CD4-positive, alpha-beta T cell treated with Interferon alpha-2 for 1 hour (primary cell): ENCODE data around the gene C19orf44.
"Not testable (repeated sequence)": the region's sequence is repeated elsewhere in the genome, so short reads cannot be mapped to it uniquely, and the experiment has no call there.

Experiments
- DNase-seq, 2 donors: peaks; one replicate each; pipeline ENCODE4 v3.0.0-alpha.2; 2020 to 2022

Gene C19orf44

GRCh38 chr19:16541526-16542044 lies 45.4 kb downstream of the C19orf44 start:
- no peak for DNase-seq

- DNase-seq = peak; percentile 94 to 96
These were observed 46.1 kb downstream of the C19orf44 start, which contains the start of gene CHERP for GRCh38 chr19:16542045-16542909. Gene CHERP (minus strand): TSS chr19:16542437. CDS start chr19:16542378, 59 bp downstream.

GRCh38 chr19:16542910-16543472 lies 46.8 kb downstream of the C19orf44 start:
- DNase-seq = no peak

GRCh38 chr19:16543734-16544133 lies 47.5 kb downstream of the C19orf44 start:
- DNase-seq = not testable (repeated sequence)

- no peak for DNase-seq
These were observed 48.5 kb downstream of the C19orf44 start for GRCh38 chr19:16544473-16545231.

- no peak for DNase-seq
These were observed 52.8 kb downstream of the C19orf44 start for GRCh38 chr19:16548956-16549355.

GRCh38 chr19:16551902-16552301 lies 55.7 kb downstream of the C19orf44 start:
- not testable (repeated sequence) for DNase-seq

- no peak for DNase-seq
These were observed 58.6 kb downstream of the C19orf44 start for GRCh38 chr19:16554776-16555175.

- DNase-seq = no peak
These were observed 63.6 kb downstream of the C19orf44 start for GRCh38 chr19:16559780-16560276.

GRCh38 chr19:16561382-16561781 lies 65.2 kb downstream of the C19orf44 start:
- DNase-seq = no peak

GRCh38 chr19:16562608-16563025 lies 66.4 kb downstream of the C19orf44 start:
- DNase-seq = no peak

GRCh38 chr19:16564842-16565241 lies 68.6 kb downstream of the C19orf44 start:
- no peak for DNase-seq

GRCh38 chr19:16566161-16566560 lies 70.0 kb downstream of the C19orf44 start:
- DNase-seq = peak; percentile 83 to 90

- no peak for DNase-seq
These were observed 70.5 kb downstream of the C19orf44 start for GRCh38 chr19:16566702-16567101.

- DNase-seq = no peak
These were observed 73.6 kb downstream of the C19orf44 start for GRCh38 chr19:16569609-16570320.
